Cardiac muscle cell (in vitro differentiated cells and primary cell): ENCODE results near the gene GPR142. TPM values are rescaled to one million over a fixed set of nuclear protein-coding genes. Genes with fewer than 3 reads are reported as not detected.

Source experiments
- DNase-seq, 2 donors: peaks; one replicate each; pipeline versions ENCODE4 v3.0.0 to v3.0.0-alpha.2; 2010 to 2017; ENCODE audit warnings: low read depth in 1 of 2, low spot score in 1 of 2
- H3K27ac ChIP-seq: fragments of 200-600 bp; sonication (generic); 2 replicates; pipeline ENCODE4 v1.5.1; 2016
- H3K27me3 ChIP-seq: fragments of 200-600 bp; sonication (generic); 2 replicates; pipeline ENCODE4 v1.6.0; 2016; ENCODE audit warnings: control low read depth
- H3K36me3 ChIP-seq: fragments of 200-600 bp; sonication (generic); 2 replicates; pipeline ENCODE4 v1.5.1; 2016; ENCODE audit warnings: control low read depth
- H3K4me1 ChIP-seq: fragments of 200-600 bp; sonication (generic); 2 replicates; pipeline ENCODE4 v1.8.1; 2017; ENCODE audit warnings: low read depth, mild to moderate bottlenecking, mixed run types
- H3K4me3 ChIP-seq: fragments of 200-600 bp; sonication (generic); 2 replicates; pipeline ENCODE4 v1.5.1; 2016; ENCODE audit warnings: mild to moderate bottlenecking
- H3K9me3 ChIP-seq: fragments of 200-600 bp; sonication (generic); 2 replicates; pipeline ENCODE4 v1.5.1; 2017; ENCODE audit warnings: low read depth, mild to moderate bottlenecking, control low read depth
- CTCF ChIP-seq: IDR thresholded peaks from 2 replicates; pipeline ENCODE4 v1.5.1; 2012; ENCODE audit warnings: low read depth, mild to moderate bottlenecking, low read length
- polyA plus RNA-seq: library from polyadenylated mRNA; unstranded; fragments of >200 nt; fragmentation: Nextera tagmentation; extraction: Ambion mirVana; gene quantifications from 2 replicates; pipeline ENCODE4 v1.2.1, GENCODE V29; 2016
- total RNA-seq: library from RNA; depleted of rRNA; stranded (reverse); fragments of >200 nt; gene quantifications from 2 replicates; pipeline ENCODE4 v1.2.3, GENCODE V29; 2016

GPR142 gene
- total and polyA plus RNA-seq, 2 experiments from 2014 or later, result not detected

DNA sequence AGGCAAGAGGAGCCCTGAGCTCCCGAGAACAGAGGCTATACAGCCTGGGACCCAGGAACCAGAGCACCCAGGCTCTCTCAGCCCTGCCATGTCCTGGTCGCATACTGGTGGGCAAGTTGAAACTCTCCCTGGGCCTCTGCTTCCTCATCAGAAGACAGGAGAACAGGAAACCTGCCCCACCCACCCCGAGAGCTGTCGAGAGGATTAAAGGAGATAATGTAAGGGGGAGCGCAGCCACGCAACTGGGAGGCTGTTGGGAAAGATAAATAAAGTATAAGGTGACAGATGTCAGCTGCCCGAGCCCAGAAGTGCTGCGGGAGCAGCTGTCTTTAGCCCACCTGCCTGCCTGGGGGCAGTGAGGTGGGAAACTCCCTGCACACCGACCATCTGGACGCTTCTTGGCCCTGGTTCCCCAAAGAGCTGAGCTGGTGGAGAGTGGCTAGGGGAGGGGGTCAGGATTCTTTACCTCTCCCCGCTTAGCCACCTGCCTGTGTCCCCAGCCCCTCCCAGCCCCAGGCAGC, 34.5 kb upstream of the GPR142 start:
- Histone ChIP-seq H3K36me3 (no peaks in the 10 kb centered on the region), H3K4me1 (peaks cover 7% of the 10 kb centered on the region), H3K4me3 (no peak overlapping the region), H3K9me3 (no peaks in the 10 kb centered on the region), H3K27me3 (peaks cover under 1% of the 10 kb centered on the region), H3K27ac (no peak overlapping the region)
- DNase-seq, result no peak
- TF ChIP-seq CTCF, result no peak

GRCh38 chr17:74334393-74335039, 32.8 kb upstream of the GPR142 start:
- H3K36me3 ChIP-seq, result no peaks in the 10 kb centered on the region
- no peak for DNase-seq
- no peak overlapping the region for H3K4me3 ChIP-seq
- peaks cover 7% of the 10 kb centered on the region for H3K4me1 ChIP-seq
- no peak for TF ChIP-seq CTCF
- peaks cover 4% of the 10 kb centered on the region for H3K27me3 ChIP-seq
- H3K27ac ChIP-seq, result no peak overlapping the region
- no peaks in the 10 kb centered on the region for H3K9me3 ChIP-seq

DNA sequence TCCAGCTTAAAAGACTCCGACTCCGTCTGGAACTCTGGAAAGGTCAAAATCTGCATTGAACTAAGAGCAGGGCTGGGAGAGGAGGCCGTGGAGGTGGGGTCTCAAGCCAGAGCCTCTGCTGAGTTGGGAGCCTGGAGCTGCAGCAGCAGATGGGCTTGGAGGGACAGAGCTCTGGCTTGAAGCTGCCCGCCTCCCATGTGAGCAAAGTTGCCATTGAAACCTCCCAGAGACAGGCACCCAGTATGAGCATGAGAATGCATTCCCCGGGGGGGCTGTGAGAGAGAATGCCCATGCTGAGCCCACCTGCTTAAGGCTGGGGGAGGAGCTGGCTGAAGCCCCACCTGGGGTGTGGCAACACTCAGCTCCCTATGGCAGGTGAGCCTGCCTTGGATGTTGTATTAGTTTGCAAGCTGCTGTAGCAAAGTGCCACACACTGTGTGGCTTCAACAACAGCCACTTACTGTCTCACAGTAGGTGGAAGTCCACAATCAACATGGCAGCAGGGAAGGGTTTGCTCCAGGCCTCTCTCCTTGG, 31.7 kb upstream of the GPR142 start:
- no peaks in the 10 kb centered on the region for H3K36me3 ChIP-seq
- H3K4me1 ChIP-seq, result peaks cover 7% of the 10 kb centered on the region
- no peak for TF ChIP-seq CTCF
- DNase-seq, result no peak
- no peak overlapping the region for H3K27ac ChIP-seq
- H3K27me3 ChIP-seq, result peaks cover 4% of the 10 kb centered on the region
- no peak overlapping the region for H3K4me3 ChIP-seq
- no peaks in the 10 kb centered on the region for H3K9me3 ChIP-seq

- Histone ChIP-seq H3K4me1 (peaks cover 7% of the 10 kb centered on the region), H3K27me3 (peaks cover 4% of the 10 kb centered on the region)
- no peak for TF ChIP-seq CTCF
Observed at GRCh38 chr17:74336307-74336706, 31.0 kb upstream of the GPR142 start.

DNA sequence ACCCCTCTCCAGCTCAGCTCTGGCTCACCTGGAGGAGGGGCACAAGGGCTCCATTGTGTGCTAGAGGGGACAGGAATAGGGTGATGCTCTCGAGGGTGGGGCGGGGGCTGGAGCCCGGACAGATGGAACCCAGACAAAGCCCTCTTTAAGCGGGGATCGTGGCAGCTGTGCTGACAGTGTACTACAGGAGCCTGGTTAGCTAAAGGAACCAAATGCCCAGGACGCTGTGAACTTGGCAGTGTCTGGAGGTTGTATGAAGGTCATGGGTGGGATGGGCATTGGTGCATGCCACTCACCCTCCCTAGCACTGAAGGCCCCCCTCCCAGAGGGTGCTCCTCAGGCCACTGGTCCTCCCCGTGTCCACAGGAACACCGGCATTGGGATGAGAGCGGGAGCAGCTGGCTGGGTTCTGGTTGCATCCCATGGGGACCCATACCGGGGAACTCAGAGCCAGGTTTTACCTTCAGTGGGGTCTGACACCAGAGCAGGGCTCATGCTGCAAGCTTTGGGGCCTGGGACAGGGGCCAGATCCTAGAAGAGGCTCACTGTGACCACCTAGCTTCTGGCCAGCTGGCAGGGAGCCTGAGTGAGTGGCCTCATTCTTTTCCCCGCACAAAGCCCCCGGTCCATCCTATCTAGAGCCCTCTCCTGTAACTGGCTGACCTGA, 29.3 kb upstream of the GPR142 start:
- Histone ChIP-seq H3K36me3 (no peaks in the 10 kb centered on the region), H3K27me3 (peaks cover 4% of the 10 kb centered on the region), H3K4me1 (peaks cover under 1% of the 10 kb centered on the region), H3K4me3 (no peak overlapping the region), H3K9me3 (no peaks in the 10 kb centered on the region), H3K27ac (no peak overlapping the region)
- no peak for DNase-seq
- no peak for TF ChIP-seq CTCF

More at GRCh38 chr17:74336307-74336706, 31.0 kb upstream of the GPR142 start:
- H3K9me3 ChIP-seq, result no peaks in the 10 kb centered on the region
- DNase-seq, result no peak
- no peak overlapping the region for H3K27ac ChIP-seq
- no peaks in the 10 kb centered on the region for H3K36me3 ChIP-seq
- no peak overlapping the region for H3K4me3 ChIP-seq
